Hair follicle dermal papilla cell (primary cell): ENCODE data around the gene NFKBIZ. TPM values are rescaled to one million over a fixed set of nuclear protein-coding genes. Genes with fewer than 3 reads are reported as not detected.

Experiments
- total RNA-seq: library from RNA; depleted of rRNA; stranded (reverse); fragments of >200 nt; gene quantifications from 2 replicates; pipeline ENCODE4 v1.2.3, GENCODE V29; 2012

Gene NFKBIZ
- 50.4 and 58.6 TPM in 2 replicates for total RNA-seq

DNA sequence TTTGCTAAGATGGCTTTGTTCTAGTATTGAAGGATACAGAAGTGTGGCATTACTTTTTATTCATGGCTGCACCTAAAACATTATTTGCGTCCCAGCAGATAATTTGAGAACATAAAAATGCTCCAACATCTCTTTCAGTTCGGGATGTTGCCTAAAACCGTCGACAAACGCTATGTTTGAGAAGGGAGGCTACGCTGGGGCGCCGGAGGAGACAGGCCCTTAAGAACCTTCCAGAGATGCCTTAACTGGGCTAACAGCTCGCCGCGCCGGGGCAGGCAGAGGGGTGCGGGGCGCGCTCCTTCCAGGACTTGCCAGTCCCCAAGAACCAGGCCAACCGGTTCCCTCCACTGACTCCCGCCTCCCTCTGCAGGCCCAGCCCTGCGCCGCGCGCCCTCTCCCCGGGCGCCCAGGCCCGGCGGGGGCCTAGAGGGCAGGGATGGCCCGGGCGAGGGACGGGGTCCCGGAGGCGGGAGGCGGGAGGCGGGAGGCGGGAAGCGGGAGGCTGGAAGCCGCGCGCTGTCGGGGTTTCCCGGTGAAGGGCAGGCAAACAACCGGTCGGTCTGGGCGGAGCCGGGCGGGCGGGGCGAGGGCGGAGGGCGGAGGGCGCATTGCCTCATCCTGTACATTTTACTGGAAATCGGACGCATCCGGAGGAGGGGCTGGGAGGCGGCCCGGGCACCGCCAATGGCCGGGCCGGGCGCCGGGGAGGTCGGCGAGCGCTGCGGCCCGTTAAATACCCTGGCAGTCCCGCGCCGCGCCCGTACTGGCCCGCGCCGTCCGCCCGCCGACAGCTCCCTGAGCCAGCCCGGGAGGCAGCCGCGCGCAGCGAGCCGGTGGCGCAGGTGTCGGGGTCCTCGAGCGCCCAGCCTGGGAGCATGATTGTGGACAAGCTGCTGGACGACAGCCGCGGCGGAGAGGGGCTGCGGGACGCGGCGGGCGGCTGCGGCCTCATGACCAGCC, at the start of gene NFKBIZ:
Gene NFKBIZ, plus strand, starts transcription at position 761 of the 960 bp plus-strand sequence. Its CDS starts 115 bp downstream, at position 876.

Other genes with a start within 250 kb of the NFKBIZ start
- 20.5 and 23.7 TPM in 2 replicates for gene ZBTB11, start 172.4 kb upstream of the NFKBIZ start, total RNA-seq
- 738 and 891 TPM in 2 replicates for gene RPL24, start 162.8 kb upstream of the NFKBIZ start, total RNA-seq
- 7.0 and 10.2 TPM in 2 replicates for gene CEP97, start 124.9 kb upstream of the NFKBIZ start, total RNA-seq
- gene NXPE3, start 70.3 kb upstream of the NFKBIZ start, total RNA-seq, result 27.4 and 29.1 TPM in 2 replicates